ENCODE data around the gene ZHX3.

Gene ZHX3

GRCh38 chr20:41224281-41224680, 93.2 kb downstream of the ZHX3 start:
- no peak for DNase-seq (ENCODE audit: low read depth)

DNA sequence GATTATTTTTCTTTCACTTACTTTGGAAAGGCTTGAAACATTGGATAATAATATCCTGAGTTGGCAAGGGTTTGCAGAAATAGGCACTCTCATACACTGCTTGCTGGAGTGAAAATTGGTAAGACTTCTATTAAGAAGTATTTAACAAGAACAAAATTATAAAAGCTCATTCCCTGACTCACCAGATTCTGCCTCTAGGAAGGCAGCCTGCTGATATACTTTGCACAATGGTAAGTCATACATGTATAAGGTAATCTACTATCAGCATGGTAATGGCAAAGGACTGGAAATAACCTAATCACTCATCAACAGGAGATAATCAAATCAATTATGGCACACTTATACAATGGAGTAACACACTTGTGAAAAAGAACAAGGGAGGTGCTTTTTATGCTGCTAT, 94.4 kb downstream of the ZHX3 start:
- no peak for DNase-seq (ENCODE audit: low read depth)

DNA sequence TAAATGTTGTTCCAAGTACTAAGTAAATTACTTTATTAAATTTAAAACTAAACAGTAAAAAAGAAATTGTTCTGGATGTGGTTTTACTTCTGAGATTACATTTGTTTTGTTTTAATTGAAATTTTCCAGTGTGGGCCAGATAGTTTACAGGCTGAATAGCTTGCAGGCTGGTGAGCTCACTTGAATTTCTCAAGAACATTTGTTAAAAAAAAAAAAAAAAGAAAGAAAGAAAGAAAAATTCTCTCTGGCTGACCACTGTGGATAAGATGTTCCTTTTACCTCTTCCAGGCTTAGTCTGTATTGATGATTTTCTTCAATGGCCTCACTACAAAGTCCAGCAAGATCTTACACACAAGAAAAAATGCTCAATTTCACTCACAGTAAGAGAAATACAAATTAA, 94.8 kb downstream of the ZHX3 start:
- no peak for DNase-seq (ENCODE audit: low read depth)

- DNase-seq (ENCODE audit: low read depth), result no peak
Measured at GRCh38 chr20:41222296-41222695, 95.2 kb downstream of the ZHX3 start.

DNA sequence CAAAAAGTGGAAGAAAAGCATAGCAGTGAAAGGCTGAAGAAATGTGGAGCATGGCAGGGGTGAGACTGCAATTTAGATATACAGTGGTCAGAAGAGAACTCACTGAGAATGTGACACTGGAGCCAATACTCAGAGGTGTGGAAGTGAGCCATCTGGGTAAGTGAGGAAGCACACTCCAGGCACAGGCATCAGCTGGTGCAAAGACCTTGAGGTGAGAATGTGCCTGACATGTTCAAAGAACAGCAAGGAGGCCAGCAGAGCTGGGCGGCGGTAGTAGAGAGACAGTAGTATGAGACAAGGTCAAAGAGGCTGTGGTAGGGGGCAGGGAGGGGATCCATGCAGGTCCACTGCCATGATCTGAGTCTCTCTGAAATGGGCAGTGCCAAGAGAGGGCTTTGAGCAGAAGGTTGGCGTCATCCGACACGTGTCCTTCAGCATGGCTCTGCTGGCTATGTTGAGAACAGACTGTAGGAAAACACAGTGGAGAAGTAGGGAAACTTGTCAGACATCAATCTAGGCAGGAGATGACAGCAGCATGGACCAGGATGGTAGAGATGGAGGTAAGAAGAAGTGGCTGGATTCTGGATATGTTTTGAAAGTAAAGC, 95.8 kb downstream of the ZHX3 start:
- no peak for DNase-seq (ENCODE audit: low read depth)

- no peak for DNase-seq (ENCODE audit: low read depth)
Measured at GRCh38 chr20:41219824-41220223, 97.7 kb downstream of the ZHX3 start.

DNA sequence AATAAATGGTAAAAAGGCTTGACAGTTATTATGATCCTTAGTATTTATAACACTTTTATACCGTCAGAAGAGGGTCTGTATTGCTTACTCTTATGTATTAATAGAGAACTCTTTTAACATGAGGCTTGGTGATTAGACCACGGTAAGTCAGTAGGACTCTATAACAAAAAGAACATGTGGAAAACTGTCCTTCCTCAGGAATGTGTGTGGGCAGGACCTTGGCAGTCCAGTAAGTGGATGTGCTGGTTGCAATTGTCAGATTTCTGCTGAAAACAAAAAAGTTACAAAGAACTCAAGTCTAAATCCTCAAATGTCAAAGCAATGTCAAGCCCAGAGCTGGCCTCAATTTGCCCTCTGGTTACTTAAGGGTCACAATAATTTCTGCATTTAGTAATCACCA, 99.1 kb downstream of the ZHX3 start:
- DNase-seq (ENCODE audit: low read depth), result no peak

- DNase-seq (ENCODE audit: low read depth), result no peak
Measured at GRCh38 chr20:41217422-41217821, 100.1 kb downstream of the ZHX3 start.

DNA sequence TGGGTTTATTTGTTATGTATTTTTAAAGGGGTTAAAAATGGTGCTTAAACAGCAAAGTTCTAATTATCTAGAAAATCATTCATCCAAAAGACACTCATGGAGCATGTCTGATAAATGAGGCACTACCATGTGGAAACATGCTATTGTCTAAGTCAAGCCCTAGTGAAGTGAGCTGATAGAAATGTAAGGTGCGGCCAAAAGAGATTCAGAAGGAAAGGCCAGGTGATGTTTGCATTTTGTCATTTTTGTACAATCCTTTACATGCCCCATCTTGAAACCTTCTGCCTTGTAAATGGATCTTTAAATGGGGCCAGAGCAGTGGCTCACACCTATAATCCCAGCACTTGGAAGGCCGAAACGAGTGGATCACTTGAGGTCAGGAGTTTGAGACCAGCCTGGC, 102.9 kb downstream of the ZHX3 start:
- no peak for DNase-seq (ENCODE audit: low read depth)

DNA sequence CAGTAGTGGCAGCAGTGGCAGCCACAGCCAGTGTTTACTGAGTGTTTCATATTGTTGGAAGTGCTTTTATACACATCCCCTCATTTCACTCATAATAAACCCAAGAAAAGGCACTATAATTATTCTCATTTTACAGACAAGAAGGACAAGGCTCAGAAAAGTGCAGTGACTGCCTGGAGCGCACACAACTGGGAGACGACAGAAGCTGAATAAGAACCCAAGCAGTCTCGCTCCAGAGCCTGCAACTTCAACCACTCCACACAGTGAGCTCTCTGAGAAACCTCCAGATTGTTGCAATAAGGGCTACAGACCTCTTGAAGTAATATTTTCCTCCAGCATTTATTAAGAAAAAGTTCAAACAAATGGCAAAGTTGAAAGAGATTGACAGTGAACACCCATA, 103.3 kb downstream of the ZHX3 start:
- no peak for DNase-seq (ENCODE audit: low read depth)

GRCh38 chr20:41213150-41213820, 104.2 kb downstream of the ZHX3 start:
- DNase-seq (ENCODE audit: low read depth), result no peak

DNA sequence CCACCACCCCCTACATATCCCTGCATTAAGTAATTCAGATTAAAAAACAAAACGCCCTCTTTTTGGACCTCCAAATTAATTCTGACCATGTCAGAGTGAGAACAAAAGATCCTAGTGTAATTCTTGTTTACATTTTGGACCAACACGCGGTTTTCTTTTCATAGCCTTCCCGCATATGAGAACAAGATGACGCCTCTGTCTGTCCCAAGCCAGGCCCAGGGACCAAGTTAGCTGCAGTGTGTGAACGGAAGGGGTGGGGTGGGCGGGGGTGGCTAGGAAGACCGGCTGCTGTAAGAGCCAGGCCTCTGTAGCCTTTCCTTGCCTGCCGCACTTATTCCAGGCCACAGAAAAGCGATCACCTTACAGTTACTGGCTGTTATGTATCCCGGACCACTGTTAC, 112.2 kb downstream of the ZHX3 start:
- no peak for DNase-seq (ENCODE audit: low read depth)

DNA sequence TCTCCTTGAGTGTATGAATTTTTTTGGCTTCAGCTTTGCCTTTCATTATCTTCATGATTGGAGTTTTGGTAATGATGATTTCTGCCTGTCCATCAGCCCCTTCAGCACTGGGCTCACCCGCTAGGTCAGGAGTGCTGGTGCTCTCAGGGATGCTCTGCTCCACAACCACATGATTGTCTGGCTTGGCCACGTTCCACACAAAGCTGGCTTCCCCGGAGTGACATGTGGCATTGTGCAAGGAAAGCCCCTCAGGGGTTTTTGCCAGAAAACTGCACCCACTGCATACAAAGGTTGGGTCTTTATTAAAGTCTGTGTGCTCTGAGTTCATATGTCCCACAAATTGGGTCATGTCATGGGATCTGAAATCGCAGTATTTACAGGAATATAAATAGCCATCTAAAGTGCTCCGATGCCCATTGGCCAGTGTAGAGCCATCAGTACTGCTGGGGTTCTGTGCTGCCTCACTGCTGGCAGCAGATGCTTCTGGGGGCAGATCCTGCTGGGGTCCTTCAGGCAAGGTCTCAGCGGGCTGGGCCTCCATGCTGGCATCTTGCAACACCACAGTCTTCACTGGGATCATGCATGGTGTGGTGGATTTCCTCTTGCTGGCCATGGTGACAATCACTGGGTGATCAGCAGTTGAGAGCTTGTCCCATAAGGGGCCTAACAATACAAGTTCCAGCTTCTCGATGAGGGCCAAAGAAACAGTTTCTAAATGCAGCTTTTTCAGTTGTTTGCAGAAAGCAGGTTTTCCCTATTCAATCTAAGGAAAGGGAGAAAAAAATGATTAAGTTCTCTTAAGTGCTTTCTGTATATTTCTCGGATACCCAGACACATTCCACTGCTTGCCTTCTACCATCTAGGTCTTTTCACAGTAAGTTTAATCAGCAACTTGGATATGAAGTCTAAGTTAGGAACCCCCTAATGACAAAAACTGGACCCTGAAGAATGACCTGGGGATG, 112.9 kb downstream of the ZHX3 start:
- DNase-seq (ENCODE audit: low read depth), result no peak

DNA sequence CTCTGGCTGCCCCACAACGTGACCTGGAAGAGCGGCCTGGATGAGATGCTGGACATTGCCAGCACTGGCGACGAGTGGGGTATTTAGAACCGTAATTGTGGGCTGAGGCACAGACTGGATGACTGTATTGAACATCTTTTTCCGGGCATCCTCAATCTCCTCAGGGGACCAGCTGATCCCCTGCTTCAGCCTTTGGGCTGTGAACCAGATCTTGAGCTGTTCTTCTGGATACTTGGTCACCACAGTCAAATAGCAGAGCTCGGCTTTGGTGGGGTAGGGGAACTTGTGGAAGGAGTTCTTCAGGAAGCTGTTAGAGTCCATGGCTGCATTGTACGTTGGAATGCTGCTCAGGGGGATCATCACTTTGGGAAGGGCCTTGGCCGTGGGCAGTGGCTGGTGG, 113.9 kb downstream of the ZHX3 start:
- DNase-seq (ENCODE audit: low read depth), result no peak

DNA sequence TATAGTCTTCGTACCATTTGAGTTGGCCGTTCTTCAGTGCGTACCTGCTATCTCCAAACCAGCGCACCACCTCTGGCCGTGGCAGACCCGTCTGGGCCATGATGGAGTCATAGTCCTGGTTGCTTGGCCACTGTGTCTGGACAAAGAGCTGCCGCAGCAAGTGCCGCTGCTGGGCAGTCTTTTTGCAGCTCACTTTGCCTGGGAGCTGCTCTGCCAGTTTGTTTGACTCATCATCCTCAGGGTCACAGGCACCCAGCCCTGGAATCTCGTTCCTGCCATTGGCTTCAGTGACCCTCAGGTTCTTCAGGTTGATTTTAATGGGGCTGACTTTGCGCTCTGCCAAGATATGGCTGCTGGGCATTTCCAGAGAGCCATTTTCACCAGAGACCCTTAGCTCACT, 115.1 kb downstream of the ZHX3 start:
- no peak for DNase-seq (ENCODE audit: low read depth)

- DNase-seq (ENCODE audit: low read depth), result no peak
Measured at GRCh38 chr20:41201760-41202159, 115.8 kb downstream of the ZHX3 start.

GRCh38 chr20:41200446-41201202, 116.9 kb downstream of the ZHX3 start:
- no peak for DNase-seq (ENCODE audit: low read depth)

DNA sequence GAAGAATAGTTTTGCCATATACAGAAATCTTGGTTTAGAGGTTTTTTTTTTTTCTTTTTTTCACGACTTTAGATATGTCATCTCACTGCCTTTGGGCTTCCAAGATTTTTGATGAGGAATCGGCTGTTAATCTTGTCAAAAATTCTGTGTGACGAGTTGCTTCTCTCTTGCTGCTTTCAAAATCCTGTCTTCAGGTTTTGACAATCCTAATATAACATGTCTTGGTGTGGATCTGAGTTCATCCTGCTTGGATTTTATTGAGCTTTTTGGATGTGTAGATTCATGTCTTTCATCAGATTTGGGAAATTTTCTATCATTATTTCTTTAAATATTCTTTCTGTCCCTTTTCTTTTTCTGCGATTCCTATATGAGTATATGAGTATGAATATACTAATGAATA, 119.1 kb downstream of the ZHX3 start:
- DNase-seq (ENCODE audit: low read depth), result no peak

- no peak for DNase-seq (ENCODE audit: low read depth)
Measured at GRCh38 chr20:41196653-41197225, 120.8 kb downstream of the ZHX3 start.

- DNase-seq (ENCODE audit: low read depth), result no peak
Measured at GRCh38 chr20:41192575-41192974, 125.0 kb downstream of the ZHX3 start.

DNA sequence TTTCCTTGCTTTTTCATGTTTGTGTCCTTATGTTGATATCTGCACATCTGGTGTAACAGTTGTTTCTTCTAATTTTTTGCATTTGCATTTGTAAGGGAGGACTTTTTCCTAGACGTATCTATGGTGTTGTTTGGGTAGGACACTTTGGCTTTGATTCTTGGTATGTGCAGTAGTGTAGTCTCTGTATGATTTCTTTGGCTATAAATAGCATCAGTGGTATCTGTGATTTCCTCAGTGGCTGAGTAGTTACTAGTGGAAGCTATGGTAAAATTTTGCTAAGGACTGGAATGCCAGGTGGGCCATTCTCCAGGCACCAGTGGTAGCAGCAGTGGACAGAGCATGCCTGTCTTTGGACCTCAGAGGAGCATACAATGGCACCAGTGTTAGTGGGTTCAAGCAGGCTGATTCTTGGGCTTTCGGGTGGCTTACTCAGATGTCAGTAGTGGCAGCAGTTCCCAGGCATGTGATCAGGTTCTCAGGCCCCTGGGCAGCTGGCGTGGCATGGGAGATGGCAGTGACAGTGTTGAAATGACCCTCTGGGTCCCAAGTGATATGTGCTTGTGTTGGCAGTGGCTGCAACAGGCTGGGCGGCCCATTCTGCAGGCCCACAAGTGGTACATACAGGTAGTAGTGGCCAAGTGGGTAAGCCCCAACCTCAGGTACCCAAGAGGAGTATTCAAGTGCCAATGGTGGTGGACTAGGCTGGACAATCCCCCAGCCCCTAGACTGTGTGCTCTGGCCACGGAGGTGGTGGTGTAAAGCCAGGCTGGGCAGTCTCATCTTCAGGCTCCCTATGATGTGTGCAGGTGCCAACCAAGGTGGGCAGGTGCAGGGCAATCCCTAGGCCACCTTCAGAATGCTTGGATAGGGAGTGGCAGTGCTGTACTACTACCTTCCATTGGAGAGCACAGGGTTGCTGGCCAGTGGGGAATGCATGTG, 125.7 kb downstream of the ZHX3 start:
- no peak for DNase-seq (ENCODE audit: low read depth)
